ENCODE measurements around the gene VAMP1.

The VAMP1 gene

GRCh38 chr12:6426882-6427671 is 43.4 kb downstream of the VAMP1 start:
- DNase-seq, result peak in 30 of 56 donors; percentile 5 to 79 (median 35)

- DNase-seq, result peak in 26 of 56 donors; percentile 1 to 70 (median 20)
These were observed 44.6 kb downstream of the VAMP1 start for GRCh38 chr12:6425590-6426531.

- no peak for DNase-seq
These were observed 45.6 kb downstream of the VAMP1 start for GRCh38 chr12:6424866-6425265.

- no peak for DNase-seq
These were observed 46.5 kb downstream of the VAMP1 start for GRCh38 chr12:6424008-6424347.

- peak in 50 of 56 donors; percentile 12 to 88 (median 64) for DNase-seq
These were observed 47.0 kb downstream of the VAMP1 start for GRCh38 chr12:6423267-6424007.

GRCh38 chr12:6420364-6420763 is 50.1 kb downstream of the VAMP1 start:
- DNase-seq, result no peak

GRCh38 chr12:6418796-6419195 is 51.7 kb downstream of the VAMP1 start:
- DNase-seq, result no peak

- DNase-seq, result peak in 3 of 56 donors; percentile 9 to 26 (median 9)
These were observed 53.9 kb downstream of the VAMP1 start for GRCh38 chr12:6416596-6416995.
